HCT116 (cell line): ENCODE results near the gene CCDC90B. TPM values are rescaled to one million over a fixed set of nuclear protein-coding genes. Genes with fewer than 3 reads are reported as not detected.

Source experiments
- ATAC-seq: fragments of 200-7000 bp; cut with Tn5 transposase; 2 replicates; pipeline ENCODE4 v1.9.1; 2020; ENCODE audit warnings: mild to moderate bottlenecking, moderate library complexity
- BruUV-seq: library from RNA; stranded (reverse); fragments of 400-500 nt; replicated peaks from 2 replicates; lab custom pipeline; 2021; lab: Mats Ljungman, UMichigan
- CTCF ChIA-PET: fragments of 300-600 bp; sonication (Branson Sonifier 250); formaldehyde crosslinking; loops from one replicate; lab custom pipeline; 2021; ENCODE audit warnings: antibody characterized with exemption; lab: Charles Lee
- POLR2A ChIA-PET: fragments of 300-600, 350-600 bp; sonication (Branson Sonifier 250); formaldehyde crosslinking; loops from one replicate; lab custom pipeline; 2021; ENCODE audit warnings: antibody characterized with exemption; lab: Charles Lee
- RAD21 ChIA-PET, 2 experiments: fragments of 300-600 bp; sonication (Branson Sonifier 250); formaldehyde crosslinking; loops; one replicate each; lab custom pipeline; 2023; ENCODE audit warnings: low total read pairs in 2 of 2; ENCODE audit not compliant: uncharacterized antibody in 2 of 2, unreplicated experiment in 2 of 2, low non-redundant PET in 1 of 2; lab: Charles Lee
- DNase-seq: peaks from one replicate; pipeline ENCODE4 v3.0.0-alpha.2; 2010; ENCODE audit warnings: low read depth, low spot score
- H2AFZ ChIP-seq: fragments of 200-600 bp; shearing (Covaris generic), sonication (generic); 2 replicates; pipeline ENCODE4 v1.6.1; 2017; ENCODE audit warnings: low read depth, mixed run types, mixed read lengths, antibody characterized with exemption, low read length; ENCODE audit not compliant: poor library complexity, severe bottlenecking
- H3K27ac ChIP-seq: 2 replicates; pipeline ENCODE4 v1.5.1; 2012; ENCODE audit warnings: low read depth, low read length
- H3K27me3 ChIP-seq: fragments of 200-600 bp; sonication (generic); 2 replicates; pipeline ENCODE4 v1.6.1; 2016; ENCODE audit warnings: mixed run types, low read length, mixed read lengths; ENCODE audit not compliant: insufficient read depth
- H3K36me3 ChIP-seq, 2 experiments: fragments of 200-500 bp in 1 of 2; fragments of 200-600 bp in 1 of 2; sonication (Bioruptor generic) in 1 of 2; sonication (generic) in 1 of 2; 2 replicates each; pipeline versions ENCODE4 v1.5.1 to v1.6.1; 2014 to 2016; ENCODE audit warnings: low read length in 2 of 2, inconsistent platforms in 1 of 2, mixed read lengths in 1 of 2, mixed run types in 1 of 2; ENCODE audit not compliant: insufficient read depth in 2 of 2, control insufficient read depth in 1 of 2
- H3K4me1 ChIP-seq, 2 experiments: fragments of 200-600 bp in 1 of 2; sonication (generic) in 1 of 2; 2 replicates each; pipeline versions ENCODE4 v1.5.1 to v1.6.1; 2012 to 2017; ENCODE audit warnings: low read length in 2 of 2, inconsistent platforms in 1 of 2, mild to moderate bottlenecking in 1 of 2, mixed read lengths in 1 of 2, mixed run types in 1 of 2, moderate library complexity in 1 of 2; ENCODE audit not compliant: insufficient read depth in 2 of 2, control insufficient read depth in 1 of 2
- H3K4me2 ChIP-seq: fragments of 200-600 bp; sonication (generic); 2 replicates; pipeline ENCODE4 v1.6.1; 2017; ENCODE audit warnings: mixed run types, low read length, mixed read lengths
- H3K4me3 ChIP-seq, 2 experiments: fragments of 200-600 bp in 1 of 2; sonication (generic) in 1 of 2; replicated peaks in 1 of 2; 2 replicates each; pipeline ENCODE4 v1.5.1; 2011 to 2016; ENCODE audit warnings: low read length in 2 of 2, control low read depth in 1 of 2, low read depth in 1 of 2, mild to moderate bottlenecking in 1 of 2, mixed read lengths in 1 of 2, mixed run types in 1 of 2
- H3K79me2 ChIP-seq: fragments of 200-600 bp; sonication (generic); 2 replicates; pipeline ENCODE4 v1.6.1; 2017; ENCODE audit warnings: mild to moderate bottlenecking, mixed run types, low read length, moderate library complexity, mixed read lengths; ENCODE audit not compliant: insufficient read depth
- H3K9ac ChIP-seq: fragments of 200-600 bp; sonication (generic); 2 replicates; pipeline ENCODE4 v1.6.1; 2016; ENCODE audit warnings: low read length, mixed read lengths
- H3K9me2 ChIP-seq: fragments of 200-600 bp; sonication (generic), shearing (Covaris generic); 2 replicates; pipeline ENCODE4 v1.6.1; 2017; ENCODE audit warnings: mixed run types, mild to moderate bottlenecking, moderate library complexity; ENCODE audit not compliant: insufficient read depth
- H3K9me3 ChIP-seq, 2 experiments: fragments of 200-500 bp in 1 of 2; fragments of 200-600 bp in 1 of 2; sonication (Bioruptor generic) in 1 of 2; sonication (generic) in 1 of 2; 2 replicates each; pipeline ENCODE4 v1.6.1; 2014 to 2017; ENCODE audit warnings: low read length in 2 of 2, mixed read lengths in 2 of 2, inconsistent platforms in 1 of 2, low read depth in 1 of 2, mild to moderate bottlenecking in 1 of 2, mixed run types in 1 of 2, moderate library complexity in 1 of 2; ENCODE audit not compliant: control insufficient read depth in 1 of 2, insufficient read depth in 1 of 2
- H4K20me1 ChIP-seq: fragments of 200-600 bp; sonication (generic), shearing (Covaris generic); 2 replicates; pipeline ENCODE4 v1.6.1; 2017; ENCODE audit warnings: mixed run types, mild to moderate bottlenecking, moderate library complexity; ENCODE audit not compliant: insufficient read depth
- ELF1 ChIP-seq: IDR thresholded peaks from 2 replicates; pipeline ENCODE4 v1.6.1; 2012; ENCODE audit warnings: low read depth, borderline replicate concordance
- JUND ChIP-seq: IDR thresholded peaks from 2 replicates; pipeline ENCODE4 v1.6.1; 2012
- POLR2A ChIP-seq: IDR thresholded peaks from 2 replicates; pipeline ENCODE4 v1.7.0; 2011; ENCODE audit warnings: borderline replicate concordance; ENCODE audit not compliant: insufficient read depth, insufficient read length; ENCODE audit errors: extremely low read depth
- POLR2AphosphoS5 ChIP-seq: IDR thresholded peaks from 2 replicates; pipeline ENCODE4 v1.6.1; 2011; ENCODE audit warnings: mild to moderate bottlenecking, low read depth, low read length, moderate library complexity
- RAD21 ChIP-seq: IDR thresholded peaks from 2 replicates; pipeline ENCODE4 v1.6.1; 2012; ENCODE audit warnings: low read depth, mild to moderate bottlenecking
- REST ChIP-seq: IDR thresholded peaks from 2 replicates; pipeline ENCODE4 v1.6.1; 2012; ENCODE audit warnings: low read depth
- SIN3A ChIP-seq: IDR thresholded peaks from 2 replicates; pipeline ENCODE4 v1.6.1; 2012; ENCODE audit warnings: low read depth
- SP1 ChIP-seq: IDR thresholded peaks from 2 replicates; pipeline ENCODE4 v1.6.1; 2012; ENCODE audit warnings: low read depth
- SRF ChIP-seq: IDR thresholded peaks from 2 replicates; pipeline ENCODE4 v1.6.1; 2012; ENCODE audit warnings: low read depth
- YY1 ChIP-seq: IDR thresholded peaks from 2 replicates; pipeline ENCODE4 v1.6.1; 2011; ENCODE audit warnings: low read length, low read depth, moderate library complexity, mild to moderate bottlenecking; ENCODE audit not compliant: insufficient replicate concordance; ENCODE audit errors: extremely low read depth
- intact Hi-C: fragments of 100-400 bp; cut with micrococcal nuclease; formaldehyde crosslinking; loops from 2 replicates; pipeline ENCODE4 v1.10.0; 2022
- total RNA-seq: library from RNA; stranded (reverse); gene quantifications from one replicate; pipeline ENCODE4 v1.2.1, GENCODE V29; 2021; ENCODE audit not compliant: unreplicated experiment

CCDC90B gene
- total RNA-seq, 1 experiment from 2014 or later: 30.3 TPM

- Histone ChIP-seq H3K27me3 (no peaks in the 10 kb centered on the region; the same call in 1 of the 2 replicates), H3K4me1 (no peaks in the 10 kb centered on the region), H3K79me2 (no peaks in the 10 kb centered on the region), H3K4me3 (no peak overlapping the region), H3K4me2 (no peak overlapping the region), H3K9me2 (no peaks in the 10 kb centered on the region), H3K9me3 (no peaks in the 10 kb centered on the region), H3K36me3 (no peaks in the 10 kb centered on the region), H2AFZ (no peak overlapping the region), H4K20me1 (no peaks in the 10 kb centered on the region), H3K9ac (no peak overlapping the region), H3K27ac (no peak overlapping the region)
- intact Hi-C loops: no loop called here
- BruUV-seq: no TSS peak
- ChIA-PET CTCF (no interaction called here), RAD21 (no interaction called here), POLR2A (no interaction called here)
- TF ChIP-seq SRF (no peak), SIN3A (no peak), RAD21 (no peak), POLR2A (no peak), YY1 (no peak), JUND (no peak), REST (no peak), SP1 (no peak), POLR2AphosphoS5 (no peak), ELF1 (no peak)
- ATAC-seq (no peak), DNase-seq (no peak)
These were observed 63.7 kb downstream of the CCDC90B start for GRCh38 chr11:83222499-83222898.
